ENCODE data around the gene RBM17.

GRCh38 chr10:6040205-6040604 is 48.6 kb upstream of the RBM17 start:
- TF ChIP-seq ZNF274 (IDR thresholded peaks at IDR 0.05; ENCODE audit: low read depth, low read length) (no peak), YY1 (IDR thresholded peaks at IDR 0.05; ENCODE audit: insufficient read depth, insufficient read length) (no peak)

All from NT2/D1 (cell line).